Panc1 (cell line): ENCODE results near the gene PARVB. TPM values are rescaled to one million over a fixed set of nuclear protein-coding genes. Genes with fewer than 3 reads are reported as not detected.

Experiments used
- ATAC-seq: fragments of 200-7000 bp; cut with Tn5 transposase; 2 replicates; pipeline ENCODE4 v1.9.1; 2020; ENCODE audit warnings: mild to moderate bottlenecking, moderate library complexity
- BruUV-seq: library from RNA; stranded (reverse); fragments of 400-500 nt; replicated peaks from 2 replicates; lab custom pipeline; 2021; lab: Mats Ljungman, UMichigan
- CTCF ChIA-PET: fragments of 300-600 bp; sonication (Branson Sonifier 250); formaldehyde crosslinking; loops from one replicate; lab custom pipeline; 2022; ENCODE audit warnings: antibody characterized with exemption; lab: Charles Lee
- POLR2A ChIA-PET: fragments of 300-600 bp; sonication (Branson Sonifier 250); formaldehyde crosslinking; loops from one replicate; lab custom pipeline; 2022; ENCODE audit warnings: antibody characterized with exemption; lab: Charles Lee
- DNase-seq: peaks from one replicate; pipeline ENCODE4 v3.0.0-alpha.2; 2010; ENCODE audit warnings: low read depth, low spot score
- H3K27ac ChIP-seq: 2 replicates; pipeline ENCODE4 v1.5.1; 2011; ENCODE audit warnings: mild to moderate bottlenecking, low read length, inconsistent platforms
- H3K27me3 ChIP-seq: fragments of 200-500 bp; sonication (Bioruptor generic); 2 replicates; pipeline ENCODE4 v1.6.0; 2014; ENCODE audit warnings: low read length, inconsistent platforms; ENCODE audit not compliant: control insufficient read depth, insufficient read depth
- H3K36me3 ChIP-seq: fragments of 200-500 bp; sonication (Bioruptor generic); 2 replicates; pipeline ENCODE4 v1.5.1; 2014; ENCODE audit warnings: inconsistent platforms, mild to moderate bottlenecking, low read length, moderate library complexity; ENCODE audit not compliant: control insufficient read depth, insufficient read depth
- H3K4me1 ChIP-seq: 2 replicates; pipeline ENCODE4 v1.5.1; 2011; ENCODE audit warnings: inconsistent platforms, mild to moderate bottlenecking, low read length, moderate library complexity; ENCODE audit not compliant: control insufficient read depth, insufficient read depth
- H3K4me3 ChIP-seq, 2 experiments: 2 replicates each; pipeline ENCODE4 v1.5.1; 2011 to 2012; ENCODE audit warnings: low read depth in 2 of 2, low read length in 2 of 2, mild to moderate bottlenecking in 2 of 2, inconsistent platforms in 1 of 2, moderate library complexity in 1 of 2
- H3K9me3 ChIP-seq: fragments of 200-500 bp; sonication (Bioruptor generic); 2 replicates; pipeline ENCODE4 v1.5.1; 2014; ENCODE audit warnings: low read depth, mild to moderate bottlenecking, inconsistent platforms, low read length, moderate library complexity; ENCODE audit not compliant: control insufficient read depth, insufficient read depth
- CTCF ChIP-seq: fragments of 450-650 bp; IDR thresholded peaks from 2 replicates; pipeline ENCODE4 v1.5.1; 2017; ENCODE audit warnings: mild to moderate bottlenecking
- POLR2AphosphoS5 ChIP-seq: IDR thresholded peaks from 2 replicates; pipeline ENCODE4 v1.6.1; 2012; ENCODE audit warnings: mild to moderate bottlenecking, low read depth, low read length, moderate library complexity
- REST ChIP-seq, 2 experiments: IDR thresholded peaks; 2 replicates each; pipeline ENCODE4 v1.6.1; 2011 to 2012; ENCODE audit warnings: low read depth in 2 of 2, control low read depth in 1 of 2, low read length in 1 of 2, mild to moderate bottlenecking in 1 of 2, moderate library complexity in 1 of 2; ENCODE audit not compliant: insufficient read depth in 1 of 2
- SIN3A ChIP-seq: IDR thresholded peaks from 2 replicates; pipeline ENCODE4 v1.6.1; 2012; ENCODE audit warnings: low read depth, mild to moderate bottlenecking, low read length, moderate library complexity, borderline replicate concordance; ENCODE audit not compliant: insufficient read depth
- TCF7L2 ChIP-seq: IDR thresholded peaks from 2 replicates; pipeline ENCODE4 v1.6.1; 2011; ENCODE audit warnings: mild to moderate bottlenecking, low read depth, low read length, inconsistent platforms
- in situ Hi-C: cut with HindIII; loops from 2 replicates; pipeline ENCODE4 v1.10.0; 2016; ENCODE audit warnings: low sequenced_read_pairs, low pct_unique_long_range_greater_than_20kb
- intact Hi-C: fragments of 100-400 bp; cut with micrococcal nuclease; formaldehyde crosslinking; loops from one replicate; pipeline ENCODE4 v1.10.0; 2022; ENCODE audit not compliant: unreplicated experiment
- total RNA-seq: library from RNA; stranded (reverse); gene quantifications from one replicate; pipeline ENCODE4 v1.2.1, GENCODE V29; 2021; ENCODE audit not compliant: unreplicated experiment

Gene PARVB
- total RNA-seq, 1 experiment from 2014 or later = 28.1 TPM

- in situ Hi-C loops (no loop called here), intact Hi-C loops (no loop called here)
- H3K4me3 ChIP-seq = no peak overlapping the region
- ATAC-seq = no peak
- POLR2A ChIA-PET = no interaction called here
- no peaks in the 10 kb centered on the region for H3K36me3 ChIP-seq
- DNase-seq = no peak
- TF ChIP-seq SIN3A (no peak), REST (IDR thresholded peaks at IDR 0.05; ENCODE audit: insufficient read depth in 1 of 2, low read depth in 2 of 2, low read length in 1 of 2) (no peak), POLR2AphosphoS5 (no peak), TCF7L2 (no peak), CTCF (no peak)
- no peaks in the 10 kb centered on the region for H3K4me1 ChIP-seq
- H3K27ac ChIP-seq = no peak overlapping the region
- CTCF ChIA-PET = no interaction called here
- BruUV-seq = no TSS peak
- H3K9me3 ChIP-seq = no peaks in the 10 kb centered on the region
- H3K27me3 ChIP-seq = no peaks in the 10 kb centered on the region
Measured at GRCh38 chr22:44162960-44163359, 138.9 kb downstream of the PARVB start.

GRCh38 chr22:44163536-44163935 is 139.4 kb downstream of the PARVB start:
- no peaks in the 10 kb centered on the region for H3K9me3 ChIP-seq
- DNase-seq (no peak), ATAC-seq (no peak)
- H3K4me3 ChIP-seq = no peak overlapping the region
- no peaks in the 10 kb centered on the region for H3K4me1 ChIP-seq
- CTCF ChIA-PET = no interaction called here
- H3K27ac ChIP-seq = no peak overlapping the region
- intact Hi-C loops (no loop called here), in situ Hi-C loops (no loop called here)
- no peaks in the 10 kb centered on the region for H3K27me3 ChIP-seq
- no peak for TF ChIP-seq SIN3A
- POLR2A ChIA-PET = no interaction called here
- BruUV-seq = no TSS peak
- H3K36me3 ChIP-seq = no peaks in the 10 kb centered on the region

- ATAC-seq (no peak), DNase-seq (no peak)
- no TSS peak for BruUV-seq
- ChIA-PET POLR2A (no interaction called here), CTCF (interaction anchor here (0.5 kb wide), 1 partner anchor 129 kb away, joined by 7 read pairs; no protein-coding TSS in a partner anchor)
- H3K4me1 ChIP-seq = no peaks in the 10 kb centered on the region
- no peak overlapping the region for H3K4me3 ChIP-seq
- no peaks in the 10 kb centered on the region for H3K36me3 ChIP-seq
- no peaks in the 10 kb centered on the region for H3K9me3 ChIP-seq
- H3K27ac ChIP-seq = no peak overlapping the region
- TF ChIP-seq CTCF (no peak), SIN3A (no peak), POLR2AphosphoS5 (no peak), TCF7L2 (no peak), REST (IDR thresholded peaks at IDR 0.05; ENCODE audit: insufficient read depth in 1 of 2, low read depth in 2 of 2, low read length in 1 of 2) (no peak)
- H3K27me3 ChIP-seq = no peaks in the 10 kb centered on the region
- in situ Hi-C loops = no loop called here
- intact Hi-C loops = no loop called here
Measured at GRCh38 chr22:44164031-44164430, 139.9 kb downstream of the PARVB start.
